ENCODE measurements around the gene PPP2R3B. TPM values are rescaled to one million over a fixed set of nuclear protein-coding genes. Genes with fewer than 3 reads are reported as not detected.

PPP2R3B gene
- total and polyA plus RNA-seq, 8 donors = 5.0 to 38.8 (median 6.9) TPM

DNA sequence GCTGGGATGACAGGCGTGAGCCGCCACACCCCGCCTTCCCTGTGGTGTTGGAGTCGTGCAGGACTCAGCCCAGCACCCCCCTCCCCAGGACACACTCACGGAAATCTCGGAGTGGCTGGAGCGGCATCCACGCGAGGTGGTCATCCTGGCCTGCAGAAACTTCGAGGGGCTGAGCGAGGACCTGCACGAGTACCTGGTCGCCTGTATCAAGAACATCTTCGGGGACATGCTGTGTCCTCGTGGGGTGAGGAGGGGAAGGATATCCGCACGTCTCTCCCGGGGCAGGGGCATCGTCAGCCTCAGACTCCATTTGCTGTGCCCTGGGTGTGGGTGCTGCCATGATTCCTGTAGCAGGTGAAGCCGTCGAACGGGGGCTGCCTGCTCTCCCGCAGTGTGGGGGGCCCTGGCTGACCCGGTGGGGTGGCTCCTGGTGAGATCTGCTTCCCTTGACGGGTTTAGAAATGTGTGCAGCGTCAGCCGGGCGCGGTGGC lies 95.3 kb downstream of the PPP2R3B start:
- 96 to 97% methylated on average over 29 of the region's 29 CpGs for WGBS, 2 donors
- DNase-seq (peak in 3 of 6 donors; percentile 9 to 54 (median 43)), ATAC-seq (no peak), FAIRE-seq (no peak)
- H3K4me1 ChIP-seq = no peaks in the 10 kb centered on the region
- H3K27ac ChIP-seq = no peak overlapping the region
- intact Hi-C loops (cut with DNase I) = no loop called here
- no peaks in the 10 kb centered on the region for H3K27me3 ChIP-seq
- no peak overlapping the region for H3K4me3 ChIP-seq
- TF ChIP-seq, protein P1, sequence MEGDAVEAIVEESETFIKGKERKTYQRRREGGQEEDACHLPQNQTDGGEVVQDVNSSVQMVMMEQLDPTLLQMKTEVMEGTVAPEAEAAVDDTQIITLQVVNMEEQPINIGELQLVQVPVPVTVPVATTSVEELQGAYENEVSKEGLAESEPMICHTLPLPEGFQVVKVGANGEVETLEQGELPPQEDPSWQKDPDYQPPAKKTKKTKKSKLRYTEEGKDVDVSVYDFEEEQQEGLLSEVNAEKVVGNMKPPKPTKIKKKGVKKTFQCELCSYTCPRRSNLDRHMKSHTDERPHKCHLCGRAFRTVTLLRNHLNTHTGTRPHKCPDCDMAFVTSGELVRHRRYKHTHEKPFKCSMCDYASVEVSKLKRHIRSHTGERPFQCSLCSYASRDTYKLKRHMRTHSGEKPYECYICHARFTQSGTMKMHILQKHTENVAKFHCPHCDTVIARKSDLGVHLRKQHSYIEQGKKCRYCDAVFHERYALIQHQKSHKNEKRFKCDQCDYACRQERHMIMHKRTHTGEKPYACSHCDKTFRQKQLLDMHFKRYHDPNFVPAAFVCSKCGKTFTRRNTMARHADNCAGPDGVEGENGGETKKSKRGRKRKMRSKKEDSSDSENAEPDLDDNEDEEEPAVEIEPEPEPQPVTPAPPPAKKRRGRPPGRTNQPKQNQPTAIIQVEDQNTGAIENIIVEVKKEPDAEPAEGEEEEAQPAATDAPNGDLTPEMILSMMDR (IDR thresholded peaks at IDR 0.05) = no peak
- peaks cover 0 to 27% (median 9%) of the 10 kb centered on the region in 3 donors for H3K36me3 ChIP-seq
- H3K9me3 ChIP-seq = no peaks in the 10 kb centered on the region

DNA sequence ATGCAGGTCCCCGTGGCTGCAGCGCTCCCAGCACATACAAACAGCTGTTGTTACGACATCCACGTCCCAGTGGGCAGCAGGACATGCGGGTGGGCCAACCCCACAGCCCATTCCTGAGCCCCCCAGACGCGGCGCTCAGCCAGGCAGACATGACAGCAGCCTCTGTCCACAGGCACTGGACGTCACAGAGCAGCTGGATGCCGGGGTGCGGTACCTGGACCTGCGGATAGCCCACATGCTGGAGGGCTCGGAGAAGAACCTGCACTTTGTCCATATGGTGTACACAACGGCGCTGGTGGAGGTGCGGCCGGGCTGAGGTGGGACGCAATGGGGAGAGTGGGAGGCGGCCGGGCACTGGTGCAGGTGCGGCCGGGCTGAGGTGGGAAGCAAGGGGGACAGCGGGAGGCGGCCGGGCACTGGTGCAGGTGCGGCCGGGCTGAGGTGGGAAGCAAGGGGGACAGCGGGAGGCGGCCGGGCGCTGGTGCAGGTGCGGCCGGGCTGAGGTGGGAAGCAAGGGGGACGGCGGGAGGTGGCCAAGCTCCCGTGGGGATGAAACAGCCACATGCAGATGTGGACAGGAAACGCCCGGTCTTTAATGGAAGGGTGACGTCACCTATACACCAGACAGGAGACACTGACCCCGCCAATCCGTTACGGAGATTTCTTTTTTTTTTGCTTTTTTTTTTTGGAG lies 96.1 kb downstream of the PPP2R3B start:
- H3K27ac ChIP-seq = no peak overlapping the region
- no peak for ATAC-seq
- H3K9me3 ChIP-seq = no peaks in the 10 kb centered on the region
- H3K27me3 ChIP-seq = no peaks in the 10 kb centered on the region
- TF ChIP-seq, protein P1 (IDR thresholded peaks at IDR 0.05) = no peak
- 96% methylated on average over 41 to 42 of the region's 42 CpGs for WGBS, 2 donors
- intact Hi-C loops (cut with DNase I) = no loop called here
- no peak overlapping the region for H3K4me3 ChIP-seq
- H3K4me1 ChIP-seq = no peaks in the 10 kb centered on the region
- FAIRE-seq = no peak
- peaks cover 0 to 27% (median 9%) of the 10 kb centered on the region in 3 donors for H3K36me3 ChIP-seq
- DNase-seq = peak in 3 of 6 donors; percentile 13 to 67 (median 30)

DNA sequence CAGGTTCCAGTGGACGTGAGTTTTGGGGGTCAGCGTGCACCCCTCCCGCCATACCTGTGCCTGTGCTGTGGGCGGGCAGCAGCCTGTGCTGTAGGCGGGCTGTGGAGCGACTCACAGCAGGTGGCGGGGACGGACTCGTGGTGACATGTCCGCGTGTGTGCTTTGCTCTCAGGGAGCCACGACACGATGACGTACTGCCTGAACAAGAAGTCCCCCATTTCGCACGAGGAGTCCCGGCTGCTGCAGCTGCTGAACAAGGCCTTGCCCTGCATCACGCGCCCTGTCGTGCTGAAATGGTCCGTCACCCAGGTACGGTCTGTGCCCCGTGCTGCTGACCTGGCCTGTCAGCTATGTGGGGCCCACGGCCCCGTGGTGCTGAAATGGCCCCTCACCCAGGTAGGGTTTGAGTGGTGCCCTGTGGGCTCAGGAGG lies 98.1 kb downstream of the PPP2R3B start:
- Histone ChIP-seq H3K4me1 (no peaks in the 10 kb centered on the region), H3K36me3 (peaks cover 0 to 27% (median 6%) of the 10 kb centered on the region in 3 donors), H3K27me3 (no peaks in the 10 kb centered on the region), H3K27ac (no peak overlapping the region), H3K4me3 (no peak overlapping the region), H3K9me3 (no peaks in the 10 kb centered on the region)
- TF ChIP-seq, protein P1 (IDR thresholded peaks at IDR 0.05) = no peak
- WGBS, 2 donors = 96% methylated on average over 25 of the region's 25 CpGs
- DNase-seq = peak in 3 of 6 donors; percentile 12 to 66 (median 49)
- FAIRE-seq = no peak
- intact Hi-C loops (cut with DNase I) = no loop called here
- ATAC-seq = no peak

DNA sequence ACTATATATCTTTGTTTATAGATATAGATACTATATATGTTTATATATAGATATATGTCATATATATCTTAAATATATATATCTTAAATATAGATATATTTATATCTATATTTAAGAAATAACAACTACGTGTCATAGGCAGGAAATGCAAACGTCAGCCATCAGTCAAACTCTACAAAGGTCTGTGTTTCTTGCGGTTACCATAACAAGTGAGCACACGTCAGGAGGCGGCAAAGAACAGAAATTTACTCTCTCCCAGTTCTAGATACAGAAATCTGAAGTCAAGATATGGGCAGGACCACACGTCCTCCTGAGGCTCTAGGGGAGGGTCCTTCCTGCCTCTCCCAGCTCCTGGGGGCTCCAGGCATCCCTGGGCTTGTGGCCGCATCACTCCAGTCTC lies 99.0 kb downstream of the PPP2R3B start:
- H3K4me3 ChIP-seq = no peak overlapping the region
- H3K9me3 ChIP-seq = no peaks in the 10 kb centered on the region
- H3K27me3 ChIP-seq = no peaks in the 10 kb centered on the region
- no peak for ATAC-seq
- FAIRE-seq = no peak
- 88% methylated on average over 7 of the region's 7 CpGs for WGBS, 2 donors
- H3K4me1 ChIP-seq = no peaks in the 10 kb centered on the region
- intact Hi-C loops (cut with DNase I) = no loop called here
- no peak overlapping the region for H3K27ac ChIP-seq
- TF ChIP-seq, protein P1 (IDR thresholded peaks at IDR 0.05) = no peak
- peaks cover 0 to 18% (median 0%) of the 10 kb centered on the region in 3 donors for H3K36me3 ChIP-seq
- DNase-seq = peak in 1 of 6 donors; percentile 4
